ENCODE results near the gene TMEM242. TPM values are rescaled to one million over a fixed set of nuclear protein-coding genes. Genes with fewer than 3 reads are reported as not detected.

The TMEM242 gene
- total RNA-seq = 10 to 100 TPM; 10.8 to 11.7 TPM
- polyA plus RNA-seq (2013, experiment 1 of 2) = 9.6 TPM
- 7.7 TPM for polyA plus RNA-seq (2013, experiment 2 of 2)
- long read RNA-seq, experiment 1, full-length matches to known transcripts = 18 of 23 reads
- long read RNA-seq, experiment 1, partial matches to known transcripts = 1 of 23 reads
- long read RNA-seq, experiment 1, other reads (novel, unspliced or antisense) = 4 of 23 reads
- long read RNA-seq, experiment 2, full-length matches to known transcripts = 28 of 29 reads
- long read RNA-seq, experiment 2, partial matches to known transcripts = 0 of 29 reads
- long read RNA-seq, experiment 2, other reads (novel, unspliced or antisense) = 1 of 29 reads
- long read RNA-seq, experiment 3, full-length matches to known transcripts = 32 of 36 reads
- long read RNA-seq, experiment 3, partial matches to known transcripts = 0 of 36 reads
- long read RNA-seq, experiment 3, other reads (novel, unspliced or antisense) = 4 of 36 reads
- long read RNA-seq, experiment 4, full-length matches to known transcripts = 80 of 86 reads
- long read RNA-seq, experiment 4, partial matches to known transcripts = 4 of 86 reads
- long read RNA-seq, experiment 4, other reads (novel, unspliced or antisense) = 2 of 86 reads

- peak; percentile 98 for DNase-seq
- Mint-ChIP-seq H3K4me1 (peaks cover 4% of the 10 kb centered on the region), H3K27ac (peak within 1 kb of the TSS; percentile 97), H3K27me3 (ENCODE audit: insufficient read depth) (peaks cover 23% of the 10 kb centered on the region), H3K36me3 (ENCODE audit: low read depth) (peaks cover 12% of the 10 kb centered on the region), H3K9me3 (no peaks in the 10 kb centered on the region), H3K4me3 (peak within 1 kb of the TSS; percentile 91)
- Histone ChIP-seq H3K9me3 (ENCODE audit: control insufficient read depth, low read length) (no peaks in the 10 kb centered on the region), H3K9ac (ENCODE audit: extremely low read depth, low read length, poor library complexity, severe bottlenecking) (peak within 1 kb of the TSS; percentile 84), H3K27ac (ENCODE audit: low read depth, low read length) (peak within 1 kb of the TSS; percentile 81), H3K4me1 (ENCODE audit: control insufficient read depth, insufficient read depth, low read length) (no peaks in the 10 kb centered on the region), H3K4me3 (ENCODE audit: low read length) (peak within 1 kb of the TSS; percentile 96), H3K36me3 (ENCODE audit: control insufficient read depth, insufficient read depth, low read length) (peaks cover 19% of the 10 kb centered on the region), H3K27me3 (ENCODE audit: control insufficient read depth, insufficient read depth, low read length, poor library complexity, severe bottlenecking) (peaks cover 6% of the 10 kb centered on the region)
- WGBS, 2 experiments (ENCODE audit: insufficient coverage in 1 of 2, insufficient read length in 1 of 2) = 0 to 1% methylated on average over 20 to 42 of the region's 42 CpGs
- peak; percentile 50 for TF ChIP-seq CTCF (conservative IDR thresholded peaks at IDR 0.05)
These were observed at the start of gene TMEM242 for GRCh38 chr6:157323255-157323965. Gene TMEM242 (minus strand): TSS chr6:157323519. CDS start chr6:157323499, 20 bp downstream.

- no peak for TF ChIP-seq CTCF (conservative IDR thresholded peaks at IDR 0.05)
- Histone ChIP-seq H3K27me3 (ENCODE audit: control insufficient read depth, insufficient read depth, low read length, poor library complexity, severe bottlenecking) (no peaks in the 10 kb centered on the region), H3K4me1 (ENCODE audit: control insufficient read depth, insufficient read depth, low read length) (no peaks in the 10 kb centered on the region), H3K9me3 (ENCODE audit: control insufficient read depth, low read length) (no peaks in the 10 kb centered on the region), H3K27ac (ENCODE audit: low read depth, low read length) (no peak overlapping the region), H3K4me3 (ENCODE audit: low read length) (no peak overlapping the region), H3K36me3 (ENCODE audit: control insufficient read depth, insufficient read depth, low read length) (no peaks in the 10 kb centered on the region), H3K9ac (ENCODE audit: extremely low read depth, low read length, poor library complexity, severe bottlenecking) (no peak overlapping the region)
- H3K4me1 Mint-ChIP-seq = no peaks in the 10 kb centered on the region
- H3K4me3 Mint-ChIP-seq = no peak overlapping the region
- no peak for DNase-seq
- H3K36me3 Mint-ChIP-seq (ENCODE audit: low read depth) = no peaks in the 10 kb centered on the region
- no peak overlapping the region for H3K27ac Mint-ChIP-seq
- H3K9me3 Mint-ChIP-seq = no peaks in the 10 kb centered on the region
- H3K27me3 Mint-ChIP-seq (ENCODE audit: insufficient read depth) = peaks cover 4% of the 10 kb centered on the region
- WGBS, 2 experiments (ENCODE audit: insufficient coverage in 1 of 2, insufficient read length in 1 of 2) = 91 to 97% methylated on average over 9 to 10 of the region's 10 CpGs
These were observed 49.4 kb upstream of the TMEM242 start for GRCh38 chr6:157372501-157373280.

DNA sequence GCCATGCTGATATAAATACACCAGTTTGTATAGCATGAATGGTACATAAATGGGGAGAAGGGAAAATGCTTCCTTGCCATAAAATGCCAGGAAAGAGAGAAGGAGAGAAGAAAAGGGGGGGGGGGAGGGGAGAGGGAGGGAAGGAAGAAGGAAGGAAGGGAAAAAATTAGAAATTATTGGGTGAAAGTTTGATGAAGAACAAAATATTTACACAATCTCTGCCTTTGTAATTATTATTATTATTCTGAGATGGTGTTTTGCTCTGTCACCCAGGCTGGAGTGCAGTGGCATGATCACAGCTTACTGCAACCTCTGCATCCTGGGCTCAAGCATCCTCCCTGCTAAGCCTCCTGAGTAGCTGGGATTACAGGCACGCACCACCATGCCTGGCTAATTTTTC, 47.4 kb upstream of the TMEM242 start:
- Mint-ChIP-seq H3K27ac (no peak overlapping the region), H3K4me3 (no peak overlapping the region), H3K4me1 (no peaks in the 10 kb centered on the region), H3K27me3 (ENCODE audit: insufficient read depth) (no peaks in the 10 kb centered on the region), H3K9me3 (no peaks in the 10 kb centered on the region), H3K36me3 (ENCODE audit: low read depth) (no peaks in the 10 kb centered on the region)
- DNase-seq = no peak
- H3K36me3 ChIP-seq (ENCODE audit: control insufficient read depth, insufficient read depth, low read length) = no peaks in the 10 kb centered on the region
- 86% methylated on average over 1 of the region's 1 CpG; no CpG with 5 or more reads in 1 of the 2 experiments for WGBS, 2 experiments (ENCODE audit: insufficient coverage in 1 of 2, insufficient read length in 1 of 2)
- no peak for TF ChIP-seq CTCF (conservative IDR thresholded peaks at IDR 0.05)
- H3K4me3 ChIP-seq (ENCODE audit: low read length) = no peak overlapping the region
- H3K27ac ChIP-seq (ENCODE audit: low read depth, low read length) = no peak overlapping the region
- H3K9me3 ChIP-seq (ENCODE audit: control insufficient read depth, low read length) = no peaks in the 10 kb centered on the region
- no peaks in the 10 kb centered on the region for H3K4me1 ChIP-seq (ENCODE audit: control insufficient read depth, insufficient read depth, low read length)
- H3K9ac ChIP-seq (ENCODE audit: extremely low read depth, low read length, poor library complexity, severe bottlenecking) = no peak overlapping the region
- H3K27me3 ChIP-seq (ENCODE audit: control insufficient read depth, insufficient read depth, low read length, poor library complexity, severe bottlenecking) = no peaks in the 10 kb centered on the region
